DND-41 (cell line): ENCODE measurements around the gene TSPEAR.

Source experiments
- EZH2 ChIP-seq: IDR thresholded peaks from 3 replicates; pipeline ENCODE4 v1.6.1; 2012; ENCODE audit warnings: borderline replicate concordance, low read depth, mild to moderate bottlenecking, moderate library complexity, low read length, inconsistent platforms; ENCODE audit not compliant: severe bottlenecking
- TF ChIP-seq, protein P1 (sequence below): IDR thresholded peaks from 2 replicates; pipeline ENCODE4 v1.5.1; 2012; ENCODE audit warnings: borderline replicate concordance, low read length, moderate library complexity, mild to moderate bottlenecking; ENCODE audit not compliant: poor library complexity, severe bottlenecking; ENCODE audit errors: extremely low read depth

DNA sequence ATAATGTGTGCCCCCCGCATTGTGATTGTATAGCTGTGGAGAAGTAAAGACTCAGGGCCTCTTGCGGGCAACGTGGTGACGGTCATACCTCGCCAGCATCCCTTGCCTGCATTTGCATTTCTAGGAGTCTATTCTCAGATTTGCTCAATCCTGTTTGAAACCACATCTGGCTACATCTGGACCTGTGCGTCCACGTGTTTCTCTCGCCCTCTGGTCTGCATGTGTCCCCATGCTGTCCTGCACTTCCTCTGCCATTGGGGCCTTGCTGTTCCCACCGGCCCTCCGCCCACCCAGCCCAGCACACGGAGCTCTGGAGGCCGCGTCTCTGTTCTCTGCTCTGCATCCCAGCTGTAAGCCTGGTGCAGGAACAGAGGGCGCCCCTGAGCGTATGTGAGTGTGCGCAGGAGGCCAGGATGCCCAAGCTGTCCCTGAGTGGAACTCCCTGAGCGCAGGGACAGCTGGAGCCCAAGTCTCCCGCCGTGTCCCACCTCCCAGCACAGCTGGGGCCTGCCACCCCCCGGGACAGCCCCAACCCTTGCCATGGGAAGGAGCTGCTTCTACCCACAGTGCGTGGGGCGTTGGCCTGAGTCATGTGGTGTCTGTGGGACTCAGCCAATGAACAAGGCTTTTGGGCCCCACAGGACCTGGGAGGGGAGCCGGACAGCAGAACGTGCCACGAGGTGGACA is 161.7 kb downstream of the TSPEAR start:
- TF ChIP-seq, protein P1, sequence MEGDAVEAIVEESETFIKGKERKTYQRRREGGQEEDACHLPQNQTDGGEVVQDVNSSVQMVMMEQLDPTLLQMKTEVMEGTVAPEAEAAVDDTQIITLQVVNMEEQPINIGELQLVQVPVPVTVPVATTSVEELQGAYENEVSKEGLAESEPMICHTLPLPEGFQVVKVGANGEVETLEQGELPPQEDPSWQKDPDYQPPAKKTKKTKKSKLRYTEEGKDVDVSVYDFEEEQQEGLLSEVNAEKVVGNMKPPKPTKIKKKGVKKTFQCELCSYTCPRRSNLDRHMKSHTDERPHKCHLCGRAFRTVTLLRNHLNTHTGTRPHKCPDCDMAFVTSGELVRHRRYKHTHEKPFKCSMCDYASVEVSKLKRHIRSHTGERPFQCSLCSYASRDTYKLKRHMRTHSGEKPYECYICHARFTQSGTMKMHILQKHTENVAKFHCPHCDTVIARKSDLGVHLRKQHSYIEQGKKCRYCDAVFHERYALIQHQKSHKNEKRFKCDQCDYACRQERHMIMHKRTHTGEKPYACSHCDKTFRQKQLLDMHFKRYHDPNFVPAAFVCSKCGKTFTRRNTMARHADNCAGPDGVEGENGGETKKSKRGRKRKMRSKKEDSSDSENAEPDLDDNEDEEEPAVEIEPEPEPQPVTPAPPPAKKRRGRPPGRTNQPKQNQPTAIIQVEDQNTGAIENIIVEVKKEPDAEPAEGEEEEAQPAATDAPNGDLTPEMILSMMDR: no peak
- TF ChIP-seq EZH2: no peak
